H9 (cell line): ENCODE data around the gene FOXJ3. TPM values are rescaled to one million over a fixed set of nuclear protein-coding genes. Genes with fewer than 3 reads are reported as not detected.
A peak's percentile ranks its signal among the peaks of the same experiment; 100 is the strongest.

Source experiments
- DNase-seq: peaks from one replicate; pipeline ENCODE4 v3.0.0-alpha.2; 2017
- H2AFZ ChIP-seq: one replicate; pipeline ENCODE4 v1.6.1; 2013; ENCODE audit warnings: mild to moderate bottlenecking, low read length, control low read depth, moderate library complexity
- H2AK5ac ChIP-seq: 2 replicates; pipeline ENCODE4 v1.6.1; 2013; ENCODE audit warnings: low read length, control low read depth, mixed read lengths; ENCODE audit not compliant: insufficient read length
- H2BK120ac ChIP-seq: one replicate; pipeline ENCODE4 v1.6.1; 2013; ENCODE audit warnings: low read depth, mild to moderate bottlenecking, low read length, control low read depth, inconsistent platforms; ENCODE audit not compliant: poor library complexity, severe bottlenecking
- H2BK12ac ChIP-seq: 2 replicates; pipeline ENCODE4 v1.6.1; 2013; ENCODE audit warnings: low read length, control low read depth, mixed read lengths, low read depth; ENCODE audit not compliant: insufficient read length
- H2BK15ac ChIP-seq: 2 replicates; pipeline ENCODE4 v1.6.1; 2013; ENCODE audit warnings: low read depth, low read length, control low read depth
- H2BK20ac ChIP-seq: one replicate; pipeline ENCODE4 v1.6.1; 2013; ENCODE audit warnings: low read depth, mild to moderate bottlenecking, low read length, control low read depth, inconsistent platforms; ENCODE audit not compliant: poor library complexity, severe bottlenecking
- H2BK5ac ChIP-seq: 2 replicates; pipeline ENCODE4 v1.6.1; 2013; ENCODE audit warnings: low read length, control low read depth, mixed read lengths; ENCODE audit not compliant: insufficient read length
- H3K14ac ChIP-seq: 2 replicates; pipeline ENCODE4 v1.6.1; 2013; ENCODE audit warnings: low read length, control low read depth; ENCODE audit not compliant: insufficient read depth
- H3K18ac ChIP-seq: 2 replicates; pipeline ENCODE4 v1.6.1; 2013; ENCODE audit warnings: low read depth, mild to moderate bottlenecking, mixed read lengths, low read length, control low read depth; ENCODE audit not compliant: insufficient read length
- H3K23ac ChIP-seq: 2 replicates; pipeline ENCODE4 v1.6.1; 2013; ENCODE audit warnings: low read length, control low read depth, mixed read lengths, low read depth; ENCODE audit not compliant: insufficient read length
- H3K23me2 ChIP-seq: 2 replicates; pipeline ENCODE4 v1.6.1; 2013; ENCODE audit warnings: low read depth, mild to moderate bottlenecking, mixed read lengths, low read length, control low read depth; ENCODE audit not compliant: insufficient read length, poor library complexity, severe bottlenecking
- H3K27ac ChIP-seq: 2 replicates; pipeline ENCODE4 v1.5.1; 2013; ENCODE audit warnings: low read length, control low read depth, mixed read lengths, low read depth; ENCODE audit not compliant: insufficient read length
- H3K27me3 ChIP-seq: 2 replicates; pipeline ENCODE4 v1.6.1; 2013; ENCODE audit warnings: low read length, control low read depth, inconsistent platforms; ENCODE audit not compliant: insufficient read depth
- H3K4ac ChIP-seq: 2 replicates; pipeline ENCODE4 v1.6.1; 2013; ENCODE audit warnings: low read depth, mild to moderate bottlenecking, control low read depth, inconsistent platforms, low read length, moderate library complexity
- H3K4me1 ChIP-seq: 2 replicates; pipeline ENCODE4 v1.6.1; 2013; ENCODE audit warnings: low read length, control low read depth, inconsistent platforms; ENCODE audit not compliant: insufficient read depth
- H3K4me2 ChIP-seq: 2 replicates; pipeline ENCODE4 v1.6.1; 2013; ENCODE audit warnings: low read length, control low read depth, mixed read lengths; ENCODE audit not compliant: insufficient read length, insufficient read depth
- H3K56ac ChIP-seq: 2 replicates; pipeline ENCODE4 v1.6.1; 2013; ENCODE audit warnings: low read depth, mild to moderate bottlenecking, mixed read lengths, low read length, control low read depth; ENCODE audit not compliant: insufficient read length
- H3K79me1 ChIP-seq: 2 replicates; pipeline ENCODE4 v1.6.1; 2013; ENCODE audit warnings: low read depth, mild to moderate bottlenecking, moderate library complexity, low read length, control low read depth, inconsistent platforms; ENCODE audit not compliant: insufficient read depth, poor library complexity, severe bottlenecking
- H3K79me2 ChIP-seq: 2 replicates; pipeline ENCODE4 v1.6.1; 2013; ENCODE audit warnings: low read length, control low read depth, inconsistent platforms; ENCODE audit not compliant: insufficient read depth
- H3K9ac ChIP-seq: 2 replicates; pipeline ENCODE4 v1.6.1; 2013; ENCODE audit warnings: low read length, control low read depth, mixed read lengths; ENCODE audit not compliant: insufficient read length; ENCODE audit errors: extremely low read depth
- H3K9me3 ChIP-seq: one replicate; pipeline ENCODE4 v1.6.1; 2013; ENCODE audit warnings: low read depth, low read length, inconsistent platforms; ENCODE audit not compliant: control insufficient read depth
- H3T11ph ChIP-seq: one replicate; pipeline ENCODE4 v1.6.1; 2013; ENCODE audit warnings: mild to moderate bottlenecking, low read length, control low read depth, inconsistent platforms
- H4K20me1 ChIP-seq: one replicate; pipeline ENCODE4 v1.6.1; 2013; ENCODE audit not compliant: control insufficient read depth, insufficient read length, insufficient read depth
- H4K5ac ChIP-seq: 2 replicates; pipeline ENCODE4 v1.6.1; 2013; ENCODE audit warnings: low read depth, mild to moderate bottlenecking, mixed read lengths, low read length, control low read depth; ENCODE audit not compliant: insufficient read length
- H4K8ac ChIP-seq: replicated peaks from 2 replicates; pipeline ENCODE4 v1.6.1; 2013; ENCODE audit warnings: low read length, control low read depth, mixed read lengths, low read depth; ENCODE audit not compliant: insufficient read length
- H4K91ac ChIP-seq: 2 replicates; pipeline ENCODE4 v1.6.1; 2013; ENCODE audit warnings: low read depth, mild to moderate bottlenecking, moderate library complexity, mixed read lengths, low read length, control low read depth; ENCODE audit not compliant: insufficient read length
- H3K27ac Mint-ChIP-seq, 3 experiments: 2 replicates in 2 of 3; 3 replicates in 1 of 3; pipeline ENCODE4 v1.8.0; 2020 to 2021; ENCODE audit warnings: mixed read lengths in 3 of 3, mild to moderate bottlenecking in 1 of 3, moderate library complexity in 1 of 3
- H3K27me3 Mint-ChIP-seq: 2 replicates; pipeline ENCODE4 v1.8.0; 2021; ENCODE audit warnings: low read depth, mild to moderate bottlenecking, moderate library complexity, mixed read lengths
- H3K36me3 Mint-ChIP-seq, 3 experiments: 2 replicates in 2 of 3; 3 replicates in 1 of 3; pipeline ENCODE4 v1.8.0; 2020 to 2021; ENCODE audit warnings: low read depth in 3 of 3, mixed read lengths in 3 of 3; ENCODE audit not compliant: insufficient read depth in 1 of 3
- H3K4me1 Mint-ChIP-seq, 2 experiments: 2 replicates each; pipeline ENCODE4 v1.8.0; 2020; ENCODE audit warnings: mixed read lengths in 2 of 2
- H3K4me3 Mint-ChIP-seq, 2 experiments: 2 replicates in 1 of 2; 3 replicates in 1 of 2; pipeline ENCODE4 v1.8.0; 2020 to 2021; ENCODE audit warnings: mild to moderate bottlenecking in 2 of 2, mixed read lengths in 2 of 2, moderate library complexity in 1 of 2
- H3K9me3 Mint-ChIP-seq, 2 experiments: 2 replicates in 1 of 2; 3 replicates in 1 of 2; pipeline ENCODE4 v1.8.0; 2020; ENCODE audit warnings: mild to moderate bottlenecking in 2 of 2, mixed read lengths in 2 of 2, moderate library complexity in 1 of 2
- CTCF ChIP-seq: fragments of 200-600 bp; sonication (generic); conservative IDR thresholded peaks from 3 replicates; pipeline ENCODE4 v1.8.0; 2021; ENCODE audit warnings: antibody characterized with exemption, mild to moderate bottlenecking
- WGBS: extraction: QIAGEN DNeasy Blood & Tissue Kit; methylation state at CpG from one replicate; pipeline ENCODE4 v1.1.7; 2013; ENCODE audit warnings: missing lambda C conversion rate, low lambda C conversion rate, mixed read lengths; ENCODE audit not compliant: insufficient read length; ENCODE audit errors: extremely low coverage; 5-methylcytosine and 5-hydroxymethylcytosine counted together
- total RNA-seq: library from RNA; stranded (reverse); gene quantifications from 2 replicates; pipeline ENCODE4 v1.2.1, GENCODE V29; 2021

The FOXJ3 gene
- total RNA-seq, 1 experiment from 2014 or later = 49.9 TPM

- Histone ChIP-seq H2BK15ac (no peak overlapping the region), H3K79me1 (no peaks in the 10 kb centered on the region), H3K79me2 (no peaks in the 10 kb centered on the region), H4K91ac (no peak overlapping the region), H3K27me3 (no peaks in the 10 kb centered on the region), H4K8ac (no peak overlapping the region), H3K27ac (no peak overlapping the region), H2BK20ac (no peak overlapping the region), H3K18ac (no peak overlapping the region), H3K9ac (no peak overlapping the region), H2BK5ac (no peak overlapping the region), H3K4me1 (no peaks in the 10 kb centered on the region), H2BK120ac (no peak overlapping the region), H3K4me2 (no peak overlapping the region), H3K14ac (no peak overlapping the region), H3K9me3 (no peaks in the 10 kb centered on the region), H3K4ac (no peak overlapping the region), H4K5ac (no peak overlapping the region), H3K23me2 (no peaks in the 10 kb centered on the region), H2BK12ac (no peak overlapping the region), H2AK5ac (no peak overlapping the region), H2AFZ (no peak overlapping the region), H3K23ac (no peak overlapping the region), H4K20me1 (no peaks in the 10 kb centered on the region), H3T11ph (no peak overlapping the region), H3K56ac (no peak overlapping the region)
- H3K9me3 Mint-ChIP-seq = no peaks in the 10 kb centered on the region
- WGBS = no CpG with 5 or more reads among the region's 5 CpGs
- DNase-seq = no peak
- no peak for TF ChIP-seq CTCF
- no peaks in the 10 kb centered on the region for H3K4me1 Mint-ChIP-seq
- no peaks in the 10 kb centered on the region; the same call in none of the 2 replicates for H3K27me3 Mint-ChIP-seq
- H3K36me3 Mint-ChIP-seq = no peaks in the 10 kb centered on the region
- 0 out of 7 replicates have a peak overlapping the region, but pooled peaks of 1 of the 3 experiments have one; percentile 42 for H3K27ac Mint-ChIP-seq
- H3K4me3 Mint-ChIP-seq = no peak overlapping the region
Observed at GRCh38 chr1:42141978-42142377, 193.1 kb downstream of the FOXJ3 start.
